ENCODE measurements around the gene FGFR1OP2.

FGFR1OP2 gene

GRCh38 chr12:27012239-27012981, 74.1 kb downstream of the FGFR1OP2 start:
- no peak for TF ChIP-seq CTCF (IDR thresholded peaks at IDR 0.05; ENCODE audit: insufficient read depth, low read length, poor library complexity, severe bottlenecking)
- H3K36me3 ChIP-seq (ENCODE audit: control insufficient read depth, insufficient read depth, low read length), result no peaks in the 10 kb centered on the region; the same call in 1 of the 2 replicates
- DNase-seq (ENCODE audit: extremely low read depth, insufficient read length), result no peak
- peak overlapping the region; percentile 92 for H3K4me3 ChIP-seq (replicated peaks; ENCODE audit: low read depth, low read length)
- no peaks in the 10 kb centered on the region for H3K27me3 ChIP-seq (replicated peaks; ENCODE audit: control insufficient read depth, insufficient read depth, low read length)

- Histone ChIP-seq H3K4me3 (replicated peaks; ENCODE audit: low read depth, low read length) (peak overlapping the region; percentile 92), H3K36me3 (ENCODE audit: control insufficient read depth, insufficient read depth, low read length) (no peaks in the 10 kb centered on the region; the same call in 1 of the 2 replicates), H3K27me3 (replicated peaks; ENCODE audit: control insufficient read depth, insufficient read depth, low read length) (no peaks in the 10 kb centered on the region)
- TF ChIP-seq CTCF (IDR thresholded peaks at IDR 0.05; ENCODE audit: insufficient read depth, low read length, poor library complexity, severe bottlenecking), result no peak
- no peak for DNase-seq (ENCODE audit: extremely low read depth, insufficient read length)
Observed at GRCh38 chr12:27012982-27013255, 74.6 kb downstream of the FGFR1OP2 start.

GRCh38 chr12:27013611-27014084, 75.4 kb downstream of the FGFR1OP2 start:
- Histone ChIP-seq H3K27me3 (replicated peaks; ENCODE audit: control insufficient read depth, insufficient read depth, low read length) (no peaks in the 10 kb centered on the region), H3K36me3 (ENCODE audit: control insufficient read depth, insufficient read depth, low read length) (no peaks in the 10 kb centered on the region; the same call in 1 of the 2 replicates), H3K4me3 (replicated peaks; ENCODE audit: low read depth, low read length) (peak overlapping the region; percentile 92)
- TF ChIP-seq CTCF (IDR thresholded peaks at IDR 0.05; ENCODE audit: insufficient read depth, low read length, poor library complexity, severe bottlenecking), result no peak
- no peak for DNase-seq (ENCODE audit: extremely low read depth, insufficient read length)

GRCh38 chr12:27014085-27014858, 76.0 kb downstream of the FGFR1OP2 start, which contains the start of gene TM7SF3:
TSS of gene TM7SF3 (minus strand) at chr12:27014384. CDS start at chr12:27014168, 216 bp downstream.
- no peaks in the 10 kb centered on the region; the same call in 1 of the 2 replicates for H3K36me3 ChIP-seq (ENCODE audit: control insufficient read depth, insufficient read depth, low read length)
- TF ChIP-seq CTCF (IDR thresholded peaks at IDR 0.05; ENCODE audit: insufficient read depth, low read length, poor library complexity, severe bottlenecking), result peak; percentile 74
- no peaks in the 10 kb centered on the region for H3K27me3 ChIP-seq (replicated peaks; ENCODE audit: control insufficient read depth, insufficient read depth, low read length)
- DNase-seq (ENCODE audit: extremely low read depth, insufficient read length), result peak; percentile 98
- H3K4me3 ChIP-seq (replicated peaks; ENCODE audit: low read depth, low read length), result peak within 1 kb of the TSS; percentile 92

- Histone ChIP-seq H3K4me3 (replicated peaks; ENCODE audit: low read depth, low read length) (peak overlapping the region; percentile 52), H3K27me3 (replicated peaks; ENCODE audit: control insufficient read depth, insufficient read depth, low read length) (no peaks in the 10 kb centered on the region), H3K36me3 (ENCODE audit: control insufficient read depth, insufficient read depth, low read length) (no peaks in the 10 kb centered on the region; the same call in 1 of the 2 replicates)
- no peak for TF ChIP-seq CTCF (IDR thresholded peaks at IDR 0.05; ENCODE audit: insufficient read depth, low read length, poor library complexity, severe bottlenecking)
- no peak for DNase-seq (ENCODE audit: extremely low read depth, insufficient read length)
Observed at GRCh38 chr12:27014859-27015729, 76.8 kb downstream of the FGFR1OP2 start.
